ENCODE results near the gene OCRL.

Gene OCRL

GRCh38 chrX:129618997-129619396, 78.9 kb downstream of the OCRL start:
- Histone ChIP-seq H3K9me3 (ENCODE audit: control insufficient read depth, insufficient read depth, low read length) (no peaks in the 10 kb centered on the region), H3F3A (ENCODE audit: control insufficient read depth, insufficient read depth) (no peaks in the 10 kb centered on the region), H3K27me3 (ENCODE audit: control insufficient read depth, low read length) (no peaks in the 10 kb centered on the region), H3K4me2 (ENCODE audit: low read length) (no peak overlapping the region), H3K4me3 (ENCODE audit: low read length) (no peak overlapping the region), H3K27ac (ENCODE audit: low read depth, low read length) (no peak overlapping the region), H3K79me2 (ENCODE audit: control insufficient read depth, low read length) (no peaks in the 10 kb centered on the region), H4K20me1 (ENCODE audit: control insufficient read depth, insufficient read depth, low read depth, low read length) (no peaks in the 10 kb centered on the region), H3K36me3 (ENCODE audit: control insufficient read depth, low read length) (no peaks in the 10 kb centered on the region), H3K9me2 (replicated peaks; ENCODE audit: control insufficient read depth, low read length) (no peaks in the 10 kb centered on the region), H3K4me1 (ENCODE audit: control insufficient read depth, low read length) (no peaks in the 10 kb centered on the region)
- no peak for TF ChIP-seq CTCF (IDR thresholded peaks at IDR 0.05; ENCODE audit: low read depth, low read length, poor library complexity, severe bottlenecking)
- TF ChIP-seq EZH2phosphoT487 (IDR thresholded peaks at IDR 0.05; ENCODE audit: borderline replicate concordance, low read length): no peak

GRCh38 chrX:129622757-129623301, 82.8 kb downstream of the OCRL start:
- H3K9me2 ChIP-seq (replicated peaks; ENCODE audit: control insufficient read depth, low read length): no peaks in the 10 kb centered on the region
- no peaks in the 10 kb centered on the region for H3F3A ChIP-seq (ENCODE audit: control insufficient read depth, insufficient read depth)
- H3K27me3 ChIP-seq (ENCODE audit: control insufficient read depth, low read length): no peaks in the 10 kb centered on the region
- H3K27ac ChIP-seq (ENCODE audit: low read depth, low read length): no peak overlapping the region
- peaks cover 8% of the 10 kb centered on the region for H3K4me1 ChIP-seq (ENCODE audit: control insufficient read depth, low read length)
- no peaks in the 10 kb centered on the region for H4K20me1 ChIP-seq (ENCODE audit: control insufficient read depth, insufficient read depth, low read depth, low read length)
- H3K4me3 ChIP-seq (ENCODE audit: low read length): no peak overlapping the region
- no peaks in the 10 kb centered on the region for H3K36me3 ChIP-seq (ENCODE audit: control insufficient read depth, low read length)
- H3K4me2 ChIP-seq (ENCODE audit: low read length): no peak overlapping the region
- no peaks in the 10 kb centered on the region for H3K79me2 ChIP-seq (ENCODE audit: control insufficient read depth, low read length)
- no peaks in the 10 kb centered on the region for H3K9me3 ChIP-seq (ENCODE audit: control insufficient read depth, insufficient read depth, low read length)
- TF ChIP-seq EZH2phosphoT487 (IDR thresholded peaks at IDR 0.05; ENCODE audit: borderline replicate concordance, low read length) (no peak), CTCF (IDR thresholded peaks at IDR 0.05; ENCODE audit: low read depth, low read length, poor library complexity, severe bottlenecking) (no peak)

- Histone ChIP-seq H3K9me3 (ENCODE audit: control insufficient read depth, insufficient read depth, low read length) (no peaks in the 10 kb centered on the region), H3F3A (ENCODE audit: control insufficient read depth, insufficient read depth) (no peaks in the 10 kb centered on the region), H3K9me2 (replicated peaks; ENCODE audit: control insufficient read depth, low read length) (no peaks in the 10 kb centered on the region), H3K4me1 (ENCODE audit: control insufficient read depth, low read length) (peaks cover 8% of the 10 kb centered on the region), H3K4me2 (ENCODE audit: low read length) (no peak overlapping the region), H3K36me3 (ENCODE audit: control insufficient read depth, low read length) (no peaks in the 10 kb centered on the region), H3K4me3 (ENCODE audit: low read length) (no peak overlapping the region), H3K27me3 (ENCODE audit: control insufficient read depth, low read length) (no peaks in the 10 kb centered on the region), H3K27ac (ENCODE audit: low read depth, low read length) (no peak overlapping the region), H3K79me2 (ENCODE audit: control insufficient read depth, low read length) (no peaks in the 10 kb centered on the region), H4K20me1 (ENCODE audit: control insufficient read depth, insufficient read depth, low read depth, low read length) (no peaks in the 10 kb centered on the region)
- TF ChIP-seq EZH2phosphoT487 (IDR thresholded peaks at IDR 0.05; ENCODE audit: borderline replicate concordance, low read length): no peak
- no peak for TF ChIP-seq CTCF (IDR thresholded peaks at IDR 0.05; ENCODE audit: low read depth, low read length, poor library complexity, severe bottlenecking)
Measured at GRCh38 chrX:129626026-129626425, 86.0 kb downstream of the OCRL start.

All from DOHH2 (cell line).